ENCODE results near the gene ANGPTL8. TPM values are rescaled to one million over a fixed set of nuclear protein-coding genes. Genes with fewer than 3 reads are reported as not detected.
A peak's percentile ranks its signal among the peaks of the same experiment; 100 is the strongest.

Gene ANGPTL8
- total and polyA plus RNA-seq, 9 of the 15 experiments (the other 6 are each of a cell fraction or from before 2014, with no cell fraction given) = not detected

DNA sequence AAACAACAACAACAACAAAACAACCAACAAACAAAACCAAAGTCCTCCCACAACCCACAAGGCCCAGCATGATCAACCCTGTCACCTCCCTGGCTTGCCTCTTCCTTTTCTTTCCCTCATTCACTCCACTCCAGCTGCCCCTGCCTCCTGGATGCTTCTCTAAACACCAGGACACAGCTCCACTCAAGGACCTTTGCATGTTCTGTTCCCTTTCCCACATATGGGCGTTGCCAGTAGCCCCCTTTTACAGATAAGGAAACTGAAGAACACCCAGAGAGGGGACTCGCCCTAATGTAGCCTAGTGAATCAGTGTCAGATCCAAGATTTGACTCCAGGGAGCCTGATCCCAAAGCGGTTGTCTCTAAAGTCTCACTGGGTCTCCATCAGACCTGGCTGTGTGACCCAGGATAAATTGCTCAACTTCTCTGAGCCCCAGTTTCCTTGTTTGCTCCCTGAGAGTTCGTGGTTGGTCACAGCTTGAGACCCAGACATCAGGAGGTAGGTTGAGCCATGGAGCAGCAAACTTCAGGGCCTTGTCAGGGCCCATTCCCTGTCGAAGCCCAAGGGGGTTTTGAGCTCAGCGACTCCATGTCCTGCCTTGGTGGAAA lies 25.9 kb downstream of the ANGPTL8 start (continued):
- TF ChIP-seq HOMEZ (CRISPR knock-in tag; IDR thresholded peaks at IDR 0.05) (no peak), ZFP36 (IDR thresholded peaks at IDR 0.05; ENCODE audit: low read depth, low read length, partially characterized antibody) (peak; percentile 76), BCOR (IDR thresholded peaks at IDR 0.05) (peak; percentile 66), NFE2L1 (tag; IDR thresholded peaks at IDR 0.05; ENCODE audit: borderline replicate concordance, low read depth) (no peak), NFIX (CRISPR knock-in tag; IDR thresholded peaks at IDR 0.05; ENCODE audit: low read depth) (no peak), KDM1A (IDR thresholded peaks at IDR 0.05) (peak; percentile 20 to 70; a peak in 2 of 4 replicates), ZNF780A (CRISPR knock-in tag; IDR thresholded peaks at IDR 0.05) (no peak), ZNF436 (CRISPR knock-in tag; IDR thresholded peaks at IDR 0.05) (no peak), HNRNPLL (IDR thresholded peaks at IDR 0.05; ENCODE audit: low read depth, low read length, poor library complexity, severe bottlenecking) (peak; percentile 17), ZNF586 (CRISPR knock-in tag; conservative IDR thresholded peaks at IDR 0.05) (no peak), BACH1 (tag; IDR thresholded peaks at IDR 0.05) (no peak), SMARCA5 (IDR thresholded peaks at IDR 0.05) (peak; percentile 54; the same call in 1 of the 2 replicates), ZBTB1 (CRISPR knock-in tag; IDR thresholded peaks at IDR 0.05; ENCODE audit: borderline replicate concordance, low read depth) (no peak), RBM25 (IDR thresholded peaks at IDR 0.05; ENCODE audit: low read depth, low read length, severe bottlenecking) (peak; percentile 67), HDAC2 (IDR thresholded peaks at IDR 0.05) (no peak)
- TF ChIP-seq, protein P1, sequence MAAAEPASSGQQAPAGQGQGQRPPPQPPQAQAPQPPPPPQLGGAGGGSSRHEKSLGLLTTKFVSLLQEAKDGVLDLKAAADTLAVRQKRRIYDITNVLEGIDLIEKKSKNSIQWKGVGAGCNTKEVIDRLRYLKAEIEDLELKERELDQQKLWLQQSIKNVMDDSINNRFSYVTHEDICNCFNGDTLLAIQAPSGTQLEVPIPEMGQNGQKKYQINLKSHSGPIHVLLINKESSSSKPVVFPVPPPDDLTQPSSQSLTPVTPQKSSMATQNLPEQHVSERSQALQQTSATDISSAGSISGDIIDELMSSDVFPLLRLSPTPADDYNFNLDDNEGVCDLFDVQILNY (CRISPR knock-in tag; IDR thresholded peaks at IDR 0.05) = no peak
- TF ChIP-seq, protein P2, sequence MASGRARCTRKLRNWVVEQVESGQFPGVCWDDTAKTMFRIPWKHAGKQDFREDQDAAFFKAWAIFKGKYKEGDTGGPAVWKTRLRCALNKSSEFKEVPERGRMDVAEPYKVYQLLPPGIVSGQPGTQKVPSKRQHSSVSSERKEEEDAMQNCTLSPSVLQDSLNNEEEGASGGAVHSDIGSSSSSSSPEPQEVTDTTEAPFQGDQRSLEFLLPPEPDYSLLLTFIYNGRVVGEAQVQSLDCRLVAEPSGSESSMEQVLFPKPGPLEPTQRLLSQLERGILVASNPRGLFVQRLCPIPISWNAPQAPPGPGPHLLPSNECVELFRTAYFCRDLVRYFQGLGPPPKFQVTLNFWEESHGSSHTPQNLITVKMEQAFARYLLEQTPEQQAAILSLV (tag; IDR thresholded peaks at IDR 0.05) = no peak
- TF ChIP-seq, protein P3, sequence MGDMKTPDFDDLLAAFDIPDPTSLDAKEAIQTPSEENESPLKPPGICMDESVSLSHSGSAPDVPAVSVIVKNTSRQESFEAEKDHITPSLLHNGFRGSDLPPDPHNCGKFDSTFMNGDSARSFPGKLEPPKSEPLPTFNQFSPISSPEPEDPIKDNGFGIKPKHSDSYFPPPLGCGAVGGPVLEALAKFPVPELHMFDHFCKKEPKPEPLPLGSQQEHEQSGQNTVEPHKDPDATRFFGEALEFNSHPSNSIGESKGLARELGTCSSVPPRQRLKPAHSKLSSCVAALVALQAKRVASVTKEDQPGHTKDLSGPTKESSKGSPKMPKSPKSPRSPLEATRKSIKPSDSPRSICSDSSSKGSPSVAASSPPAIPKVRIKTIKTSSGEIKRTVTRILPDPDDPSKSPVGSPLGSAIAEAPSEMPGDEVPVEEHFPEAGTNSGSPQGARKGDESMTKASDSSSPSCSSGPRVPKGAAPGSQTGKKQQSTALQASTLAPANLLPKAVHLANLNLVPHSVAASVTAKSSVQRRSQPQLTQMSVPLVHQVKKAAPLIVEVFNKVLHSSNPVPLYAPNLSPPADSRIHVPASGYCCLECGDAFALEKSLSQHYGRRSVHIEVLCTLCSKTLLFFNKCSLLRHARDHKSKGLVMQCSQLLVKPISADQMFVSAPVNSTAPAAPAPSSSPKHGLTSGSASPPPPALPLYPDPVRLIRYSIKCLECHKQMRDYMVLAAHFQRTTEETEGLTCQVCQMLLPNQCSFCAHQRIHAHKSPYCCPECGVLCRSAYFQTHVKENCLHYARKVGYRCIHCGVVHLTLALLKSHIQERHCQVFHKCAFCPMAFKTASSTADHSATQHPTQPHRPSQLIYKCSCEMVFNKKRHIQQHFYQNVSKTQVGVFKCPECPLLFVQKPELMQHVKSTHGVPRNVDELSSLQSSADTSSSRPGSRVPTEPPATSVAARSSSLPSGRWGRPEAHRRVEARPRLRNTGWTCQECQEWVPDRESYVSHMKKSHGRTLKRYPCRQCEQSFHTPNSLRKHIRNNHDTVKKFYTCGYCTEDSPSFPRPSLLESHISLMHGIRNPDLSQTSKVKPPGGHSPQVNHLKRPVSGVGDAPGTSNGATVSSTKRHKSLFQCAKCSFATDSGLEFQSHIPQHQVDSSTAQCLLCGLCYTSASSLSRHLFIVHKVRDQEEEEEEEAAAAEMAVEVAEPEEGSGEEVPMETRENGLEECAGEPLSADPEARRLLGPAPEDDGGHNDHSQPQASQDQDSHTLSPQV (IDR thresholded peaks at IDR 0.05) = no peak

Data from K562 (cell line).